HepG2 (cell line): ENCODE results near the gene ABHD4. TPM values are rescaled to one million over a fixed set of nuclear protein-coding genes. Genes with fewer than 3 reads are reported as not detected.

Experiments
- ATAC-seq: fragments of 200-7000 bp; cut with Tn5 transposase; 3 replicates; pipeline ENCODE4 v1.9.1; 2020; ENCODE audit warnings: mild to moderate bottlenecking, moderate library complexity
- BruUV-seq: library from RNA; stranded (reverse); fragments of 400-500 nt; replicated peaks from 2 replicates; lab custom pipeline; 2021; lab: Mats Ljungman, UMichigan
- CTCF ChIA-PET: fragments of 300-600 bp; formaldehyde crosslinking; extraction: SDS; loops from one replicate; lab custom pipeline; 2021; ENCODE audit warnings: low total read pairs, inconsistent platforms, low intra/inter-chr PET ratio; lab: Yijun Ruan, JAX
- POLR2A ChIA-PET: fragments of 350-600 bp; sonication (Branson Sonifier 250); formaldehyde crosslinking; loops from one replicate; lab custom pipeline; 2020; ENCODE audit warnings: antibody characterized with exemption, inconsistent platforms; lab: Yijun Ruan, JAX
- DNase-seq: peaks from one replicate; pipeline ENCODE4 v3.0.0-alpha.2; 2015; ENCODE audit warnings: low spot score
- FAIRE-seq: peaks from 3 replicates; lab custom pipeline; 2011; peaks lifted over from hg19 to GRCh38; lab: Jason Lieb, UNC
- H2AFZ ChIP-seq: one replicate; pipeline ENCODE4 v1.6.1; 2011; ENCODE audit warnings: low read length, inconsistent platforms
- H3K27ac ChIP-seq: fragments of 300-600 bp; 3 replicates; pipeline ENCODE4 v1.8.0; 2011; ENCODE audit warnings: mixed run types, mild to moderate bottlenecking, mixed read lengths, low read length, inconsistent platforms; ENCODE audit not compliant: insufficient read depth; ENCODE audit errors: extremely low read length
- H3K27me3 ChIP-seq, 2 experiments: fragments of 200-600 bp in 1 of 2; 2 replicates in 1 of 2; 3 replicates in 1 of 2; pipeline versions ENCODE4 v1.6.0 to v1.8.0; 2011; ENCODE audit warnings: low read length in 2 of 2, mild to moderate bottlenecking in 2 of 2, moderate library complexity in 2 of 2, inconsistent platforms in 1 of 2; ENCODE audit not compliant: insufficient read depth in 2 of 2, control insufficient read depth in 1 of 2
- H3K36me3 ChIP-seq, 2 experiments: fragments of 200-600 bp in 1 of 2; replicated peaks in 1 of 2; 2 replicates in 1 of 2; 3 replicates in 1 of 2; pipeline versions ENCODE4 v1.5.1 to v1.8.0; 2011; ENCODE audit warnings: low read length in 2 of 2, inconsistent platforms in 1 of 2; ENCODE audit not compliant: insufficient read depth in 2 of 2, control insufficient read depth in 1 of 2
- H3K4me1 ChIP-seq: 2 replicates; pipeline ENCODE4 v1.5.1; 2012; ENCODE audit warnings: low read length, inconsistent platforms; ENCODE audit not compliant: insufficient read depth
- H3K4me2 ChIP-seq: 2 replicates; pipeline ENCODE4 v1.6.0; 2011; ENCODE audit warnings: low read depth, low read length, inconsistent platforms
- H3K4me3 ChIP-seq, 3 experiments: fragments of 200-600 bp in 1 of 3; sonication (generic), shearing (Covaris generic) in 1 of 3; replicated peaks in 1 of 3; 2 replicates each; pipeline ENCODE4 v1.5.1; 2011 to 2016; ENCODE audit warnings: low read length in 3 of 3, inconsistent platforms in 2 of 3, low read depth in 2 of 3, mild to moderate bottlenecking in 2 of 3, control low read depth in 1 of 3, mixed read lengths in 1 of 3; ENCODE audit not compliant: insufficient read depth in 1 of 3
- H3K79me2 ChIP-seq: one replicate; pipeline ENCODE4 v1.6.1; 2011; ENCODE audit warnings: low read length, inconsistent platforms; ENCODE audit not compliant: insufficient read depth
- H3K9ac ChIP-seq: 2 replicates; pipeline ENCODE4 v1.6.0; 2011; ENCODE audit warnings: mild to moderate bottlenecking, low read depth, low read length, inconsistent platforms; ENCODE audit not compliant: insufficient read depth
- H3K9me3 ChIP-seq: 2 replicates; pipeline ENCODE4 v1.5.1; 2012; ENCODE audit warnings: mild to moderate bottlenecking, low read length
- H4K20me1 ChIP-seq: 2 replicates; pipeline ENCODE4 v1.6.0; 2011; ENCODE audit warnings: inconsistent platforms, mild to moderate bottlenecking, low read length, moderate library complexity; ENCODE audit not compliant: insufficient read depth
- ELF3 ChIP-seq: IDR thresholded peaks from 2 replicates; pipeline ENCODE4 v1.6.1; 2016; ENCODE audit warnings: missing genetic modification reagents, missing compliant biosample characterization
- FOXA1 ChIP-seq, 2 experiments: fragments of 450-650 bp in 1 of 2; sonication (generic) in 1 of 2; formaldehyde crosslinking in 1 of 2; IDR thresholded peaks; 2 replicates each; pipeline versions ENCODE4 v1.4.0 to v1.6.1; 2016 to 2020; ENCODE audit warnings: missing genetic modification reagents in 1 of 2
- HOXA9 ChIP-seq: sonication (generic); formaldehyde crosslinking; IDR thresholded peaks from 2 replicates; pipeline ENCODE4 v1.8.1; 2022; ENCODE audit warnings: missing genetic modification reagents, mild to moderate bottlenecking, moderate library complexity, borderline replicate concordance
- KLF16 ChIP-seq, 2 experiments: sonication (generic) in 1 of 2; formaldehyde crosslinking in 1 of 2; IDR thresholded peaks; 2 replicates each; pipeline versions ENCODE4 v1.6.1 to v1.8.0; 2016 to 2023; ENCODE audit warnings: missing genetic modification reagents in 2 of 2, missing compliant biosample characterization in 1 of 2
- MEIS2 ChIP-seq: sonication (generic); formaldehyde crosslinking; IDR thresholded peaks from 2 replicates; pipeline ENCODE4 v1.9.0; 2021; ENCODE audit warnings: mild to moderate bottlenecking, missing genetic modification reagents
- MXD4 ChIP-seq: IDR thresholded peaks from 2 replicates; pipeline ENCODE4 v1.6.1; 2016; ENCODE audit warnings: mild to moderate bottlenecking, missing biosample characterization, missing genetic modification reagents
- NCOA2 ChIP-seq: sonication (generic); formaldehyde crosslinking; IDR thresholded peaks from 2 replicates; pipeline ENCODE4 v1.8.0; 2022; ENCODE audit warnings: inconsistent platforms
- NFYC ChIP-seq: IDR thresholded peaks from 2 replicates; pipeline ENCODE4 v1.6.1; 2016; ENCODE audit warnings: missing genetic modification reagents, missing compliant biosample characterization
- SAP130 ChIP-seq: IDR thresholded peaks from 2 replicates; pipeline ENCODE4 v1.6.1; 2016; ENCODE audit warnings: low read depth
- SKI ChIP-seq: fragments of 450-650 bp; IDR thresholded peaks from one replicate; pipeline ENCODE4 v1.6.1; 2018; ENCODE audit warnings: mild to moderate bottlenecking; ENCODE audit not compliant: partially characterized antibody
- TARDBP ChIP-seq: sonication (generic); formaldehyde crosslinking; IDR thresholded peaks from 2 replicates; pipeline ENCODE4 v1.8.0; 2022; ENCODE audit warnings: mild to moderate bottlenecking, missing genetic modification reagents
- TEAD3 ChIP-seq: optimal IDR thresholded peaks from 2 replicates; pipeline ENCODE3; 2016; ENCODE audit warnings: borderline replicate concordance
- TRIM24 ChIP-seq: sonication (generic); formaldehyde crosslinking; IDR thresholded peaks from 2 replicates; pipeline ENCODE4 v1.8.0; 2022; ENCODE audit warnings: mild to moderate bottlenecking, missing genetic modification reagents
- ZBTB46 ChIP-seq: sonication (generic); formaldehyde crosslinking; IDR thresholded peaks from 2 replicates; pipeline ENCODE4 v1.4.0; 2020; ENCODE audit warnings: mild to moderate bottlenecking, missing genetic modification reagents, borderline replicate concordance
- ZNF382 ChIP-seq: sonication (generic); formaldehyde crosslinking; IDR thresholded peaks from 2 replicates; pipeline ENCODE4 v1.5.0; 2020; ENCODE audit warnings: missing genetic modification reagents, mild to moderate bottlenecking, borderline replicate concordance
- ZSCAN5A ChIP-seq: sonication (generic); formaldehyde crosslinking; IDR thresholded peaks from 2 replicates; pipeline ENCODE4 v1.8.0; 2022; ENCODE audit warnings: mild to moderate bottlenecking, missing genetic modification reagents, borderline replicate concordance
- WGBS: methylation state at CpG from one replicate; pipeline ENCODE4 v1.1.6; 2017; ENCODE audit warnings: low lambda C conversion rate; 5-methylcytosine and 5-hydroxymethylcytosine counted together
- in situ Hi-C: cut with HindIII; loops from 2 replicates; pipeline ENCODE4 v1.10.0; 2017; ENCODE audit warnings: low pct_unique_long_range_greater_than_20kb; ENCODE audit not compliant: extremely low pct_ligation_motif_present
- intact Hi-C: fragments of 100-400 bp; cut with micrococcal nuclease; formaldehyde crosslinking; loops from one replicate; pipeline ENCODE4 v1.10.0; 2022; ENCODE audit not compliant: unreplicated experiment
- polyA plus RNA-seq, 8 experiments: library from polyadenylated mRNA; depleted of rRNA in 3 of 8; stranded (reverse) in 7 of 8; unstranded in 1 of 8; fragments of >200 nt; fragmentation: Illumina TruSeq in 4 of 8; extraction: Trizol in 4 of 8; gene quantifications; 2 replicates each; pipeline versions ENCODE4 v1.2.1 to v1.2.3, GENCODE V29; 2011 to 2016; ENCODE audit warnings: low read depth in 4 of 8, missing spikeins in 1 of 8, mixed read lengths in 1 of 8; ENCODE audit not compliant: insufficient read depth in 1 of 8
- total RNA-seq, 5 experiments: library from RNA; depleted of rRNA; stranded (reverse); fragments of >200 nt; fragmentation: Illumina TruSeq; extraction: Trizol; gene quantifications; 2 replicates each; pipeline ENCODE4 v1.2.3, GENCODE V29; 2016; ENCODE audit warnings: low read depth in 1 of 5
- TF ChIP-seq, protein P1 (sequence below): IDR thresholded peaks from 2 replicates; pipeline ENCODE4 v1.6.1; 2016; ENCODE audit warnings: mild to moderate bottlenecking
- TF ChIP-seq, protein P2 (sequence below): sonication (generic); formaldehyde crosslinking; IDR thresholded peaks from 2 replicates; pipeline ENCODE4 v1.8.0; 2023; ENCODE audit warnings: mild to moderate bottlenecking, missing genetic modification reagents

Gene ABHD4
- total and polyA plus RNA-seq, 2 of the 13 experiments (the other 11 are each of a cell fraction or from before 2014, with no cell fraction given): 16.1 to 47.5 TPM

DNA sequence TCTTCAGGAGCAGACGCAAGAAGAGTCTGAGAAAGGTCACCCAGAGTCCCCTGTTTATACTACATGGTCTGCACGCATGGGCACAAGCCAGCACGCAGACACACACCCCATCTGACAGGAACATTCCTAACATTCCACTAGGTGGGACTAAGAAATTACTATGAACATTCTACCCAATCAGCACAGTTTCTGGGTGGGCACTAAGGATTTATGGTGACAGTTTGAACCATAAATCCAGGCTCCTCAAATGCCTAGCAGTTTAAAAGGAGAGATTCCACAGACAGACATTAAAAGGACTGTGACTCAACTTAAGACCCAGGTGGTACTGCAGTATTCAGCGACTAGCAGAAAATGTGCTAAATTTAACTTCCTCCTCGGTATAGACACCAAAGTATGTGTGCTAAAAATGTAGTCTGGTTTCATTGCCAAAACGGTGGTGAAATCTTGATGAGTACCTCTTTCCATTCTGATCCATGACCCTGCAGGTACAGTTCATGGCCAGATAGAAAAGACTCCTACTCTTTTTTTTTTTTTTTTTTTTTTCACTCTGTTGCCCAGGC, 16.2 kb downstream of the ABHD4 start:
- Histone ChIP-seq H2AFZ (no peak overlapping the region), H3K4me1 (peaks cover 14% of the 10 kb centered on the region), H3K79me2 (no peaks in the 10 kb centered on the region), H3K9ac (no peak overlapping the region), H3K36me3 (peaks cover 13 to 21% of the 10 kb centered on the region in 2 experiments; a peak in 4 of 5 replicates), H3K9me3 (no peaks in the 10 kb centered on the region), H3K27me3 (no peaks in the 10 kb centered on the region), H3K27ac (no peak overlapping the region), H4K20me1 (no peaks in the 10 kb centered on the region), H3K4me2 (peak overlapping the region; percentile 23), H3K4me3 (no peak overlapping the region)
- in situ Hi-C loops (no loop called here), intact Hi-C loops (loop anchor here (2.0 kb wide), 1 partner anchor 16 kb away; the partner anchor contains the start of gene ABHD4)
- peak; percentile 55 for FAIRE-seq
- 6% methylated on average over 6 of the region's 6 CpGs for whole genome bisulfite sequencing
- POLR2A ChIA-PET: no interaction called here
- CTCF ChIA-PET: no interaction called here
- BruUV-seq: no TSS peak
- peak; percentile 88 for ATAC-seq
- DNase-seq: peak; percentile 83
- TF ChIP-seq, protein P1, sequence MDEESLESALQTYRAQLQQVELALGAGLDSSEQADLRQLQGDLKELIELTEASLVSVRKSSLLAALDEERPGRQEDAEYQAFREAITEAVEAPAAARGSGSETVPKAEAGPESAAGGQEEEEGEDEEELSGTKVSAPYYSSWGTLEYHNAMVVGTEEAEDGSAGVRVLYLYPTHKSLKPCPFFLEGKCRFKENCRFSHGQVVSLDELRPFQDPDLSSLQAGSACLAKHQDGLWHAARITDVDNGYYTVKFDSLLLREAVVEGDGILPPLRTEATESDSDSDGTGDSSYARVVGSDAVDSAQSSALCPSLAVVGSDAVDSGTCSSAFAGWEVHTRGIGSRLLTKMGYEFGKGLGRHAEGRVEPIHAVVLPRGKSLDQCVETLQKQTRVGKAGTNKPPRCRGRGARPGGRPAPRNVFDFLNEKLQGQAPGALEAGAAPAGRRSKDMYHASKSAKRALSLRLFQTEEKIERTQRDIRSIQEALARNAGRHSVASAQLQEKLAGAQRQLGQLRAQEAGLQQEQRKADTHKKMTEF: 0 out of 2 replicates have a peak, but pooled peaks have one; percentile 20
- TF ChIP-seq ZSCAN5A (CRISPR knock-in tag) (0 out of 2 replicates have a peak, but pooled peaks have one; percentile 36), MXD4 (peak; percentile 24; the same call in 1 of the 2 replicates), SKI (no peak), TARDBP (0 out of 2 replicates have a peak, but pooled peaks have one; percentile 31), ELF3 (CRISPR knock-in tag) (0 out of 2 replicates have a peak, but pooled peaks have one; percentile 22), KLF16 (CRISPR knock-in tag; IDR thresholded peaks at IDR 0.05) (no peak), TEAD3 (CRISPR knock-in tag) (peak; percentile 98), HOXA9 (CRISPR knock-in tag) (peak; percentile 99), ZBTB46 (CRISPR knock-in tag) (no peak), FOXA1 (IDR thresholded peaks at IDR 0.05) (no peak), FOXA1 (CRISPR knock-in tag; IDR thresholded peaks at IDR 0.05) (0 out of 2 replicates have a peak, but pooled peaks have one; percentile 7), SAP130 (CRISPR knock-in tag) (0 out of 2 replicates have a peak, but pooled peaks have one; percentile 14), MEIS2 (CRISPR knock-in tag) (0 out of 2 replicates have a peak, but pooled peaks have one; percentile 39), ZNF382 (CRISPR knock-in tag) (no peak), TRIM24 (CRISPR knock-in tag) (no peak), NFYC (CRISPR knock-in tag) (0 out of 2 replicates have a peak, but pooled peaks have one; percentile 36), NCOA2 (CRISPR knock-in tag) (0 out of 2 replicates have a peak, but pooled peaks have one; percentile 15)
- TF ChIP-seq, protein P2, sequence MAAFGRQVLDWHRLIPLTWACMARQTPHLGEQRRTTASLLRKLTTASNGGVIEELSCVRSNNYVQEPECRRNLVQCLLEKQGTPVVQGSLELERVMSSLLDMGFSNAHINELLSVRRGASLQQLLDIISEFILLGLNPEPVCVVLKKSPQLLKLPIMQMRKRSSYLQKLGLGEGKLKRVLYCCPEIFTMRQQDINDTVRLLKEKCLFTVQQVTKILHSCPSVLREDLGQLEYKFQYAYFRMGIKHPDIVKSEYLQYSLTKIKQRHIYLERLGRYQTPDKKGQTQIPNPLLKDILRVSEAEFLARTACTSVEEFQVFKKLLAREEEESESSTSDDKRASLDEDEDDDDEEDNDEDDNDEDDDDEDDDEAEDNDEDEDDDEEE: peak; percentile 57; the same call in 1 of the 2 replicates
